HepG2 (cell line): Measurements from ENCODE around the gene SETD7. TPM values are rescaled to one million over a fixed set of nuclear protein-coding genes. Genes with fewer than 3 reads are reported as not detected.

Experiments used
- ATAC-seq: fragments of 200-7000 bp; cut with Tn5 transposase; 3 replicates; pipeline ENCODE4 v1.9.1; 2020; ENCODE audit warnings: mild to moderate bottlenecking, moderate library complexity
- BruUV-seq: library from RNA; stranded (reverse); fragments of 400-500 nt; replicated peaks from 2 replicates; lab custom pipeline; 2021; lab: Mats Ljungman, UMichigan
- CTCF ChIA-PET: fragments of 300-600 bp; formaldehyde crosslinking; extraction: SDS; loops from one replicate; lab custom pipeline; 2021; ENCODE audit warnings: low total read pairs, inconsistent platforms, low intra/inter-chr PET ratio; lab: Yijun Ruan, JAX
- POLR2A ChIA-PET: fragments of 350-600 bp; sonication (Branson Sonifier 250); formaldehyde crosslinking; loops from one replicate; lab custom pipeline; 2020; ENCODE audit warnings: antibody characterized with exemption, inconsistent platforms; lab: Yijun Ruan, JAX
- DNase-seq: peaks from one replicate; pipeline ENCODE4 v3.0.0-alpha.2; 2015; ENCODE audit warnings: low spot score
- FAIRE-seq: peaks from 3 replicates; lab custom pipeline; 2011; peaks lifted over from hg19 to GRCh38; lab: Jason Lieb, UNC
- H2AFZ ChIP-seq: one replicate; pipeline ENCODE4 v1.6.1; 2011; ENCODE audit warnings: low read length, inconsistent platforms
- H3K27ac ChIP-seq: fragments of 300-600 bp; 3 replicates; pipeline ENCODE4 v1.8.0; 2011; ENCODE audit warnings: mixed run types, mild to moderate bottlenecking, mixed read lengths, low read length, inconsistent platforms; ENCODE audit not compliant: insufficient read depth; ENCODE audit errors: extremely low read length
- H3K27me3 ChIP-seq, 2 experiments: fragments of 200-600 bp in 1 of 2; 2 replicates in 1 of 2; 3 replicates in 1 of 2; pipeline versions ENCODE4 v1.6.0 to v1.8.0; 2011; ENCODE audit warnings: low read length in 2 of 2, mild to moderate bottlenecking in 2 of 2, moderate library complexity in 2 of 2, inconsistent platforms in 1 of 2; ENCODE audit not compliant: insufficient read depth in 2 of 2, control insufficient read depth in 1 of 2
- H3K36me3 ChIP-seq, 2 experiments: fragments of 200-600 bp in 1 of 2; replicated peaks in 1 of 2; 2 replicates in 1 of 2; 3 replicates in 1 of 2; pipeline versions ENCODE4 v1.5.1 to v1.8.0; 2011; ENCODE audit warnings: low read length in 2 of 2, inconsistent platforms in 1 of 2; ENCODE audit not compliant: insufficient read depth in 2 of 2, control insufficient read depth in 1 of 2
- H3K4me1 ChIP-seq: 2 replicates; pipeline ENCODE4 v1.5.1; 2012; ENCODE audit warnings: low read length, inconsistent platforms; ENCODE audit not compliant: insufficient read depth
- H3K4me2 ChIP-seq: 2 replicates; pipeline ENCODE4 v1.6.0; 2011; ENCODE audit warnings: low read depth, low read length, inconsistent platforms
- H3K4me3 ChIP-seq, 3 experiments: fragments of 200-600 bp in 1 of 3; sonication (generic), shearing (Covaris generic) in 1 of 3; replicated peaks in 1 of 3; 2 replicates each; pipeline ENCODE4 v1.5.1; 2011 to 2016; ENCODE audit warnings: low read length in 3 of 3, inconsistent platforms in 2 of 3, low read depth in 2 of 3, mild to moderate bottlenecking in 2 of 3, control low read depth in 1 of 3, mixed read lengths in 1 of 3; ENCODE audit not compliant: insufficient read depth in 1 of 3
- H3K79me2 ChIP-seq: one replicate; pipeline ENCODE4 v1.6.1; 2011; ENCODE audit warnings: low read length, inconsistent platforms; ENCODE audit not compliant: insufficient read depth
- H3K9ac ChIP-seq: 2 replicates; pipeline ENCODE4 v1.6.0; 2011; ENCODE audit warnings: mild to moderate bottlenecking, low read depth, low read length, inconsistent platforms; ENCODE audit not compliant: insufficient read depth
- H3K9me3 ChIP-seq: 2 replicates; pipeline ENCODE4 v1.5.1; 2012; ENCODE audit warnings: mild to moderate bottlenecking, low read length
- H4K20me1 ChIP-seq: 2 replicates; pipeline ENCODE4 v1.6.0; 2011; ENCODE audit warnings: inconsistent platforms, mild to moderate bottlenecking, low read length, moderate library complexity; ENCODE audit not compliant: insufficient read depth
- AKNA ChIP-seq: sonication (generic); formaldehyde crosslinking; IDR thresholded peaks from 2 replicates; pipeline ENCODE4 v1.4.0; 2020; ENCODE audit warnings: missing genetic modification reagents, borderline replicate concordance
- CC2D1A ChIP-seq: sonication (generic); formaldehyde crosslinking; IDR thresholded peaks from 2 replicates; pipeline ENCODE4 v1.8.1; 2023; ENCODE audit warnings: mild to moderate bottlenecking, missing genetic modification reagents
- EHMT2 ChIP-seq: fragments of 200-600 bp; sonication (generic); IDR thresholded peaks from 2 replicates; pipeline ENCODE4 v1.7.0; 2017; ENCODE audit warnings: antibody characterized with exemption, low read depth, low read length, borderline replicate concordance
- KMT2A ChIP-seq: sonication (generic); formaldehyde crosslinking; IDR thresholded peaks from 2 replicates; pipeline ENCODE4 v1.4.0; 2020; ENCODE audit warnings: missing genetic modification reagents
- MIER2 ChIP-seq: IDR thresholded peaks from 2 replicates; pipeline ENCODE4 v1.6.1; 2016; ENCODE audit warnings: missing biosample characterization, missing genetic modification reagents
- SALL1 ChIP-seq: sonication (generic); formaldehyde crosslinking; IDR thresholded peaks from 2 replicates; pipeline ENCODE4 v1.8.0; 2022; ENCODE audit warnings: mild to moderate bottlenecking, missing genetic modification reagents
- SMC3 ChIP-seq: IDR thresholded peaks from 2 replicates; pipeline ENCODE4 v1.6.1; 2011; ENCODE audit warnings: low read length, improper control_type of control experiment
- UBTF ChIP-seq: sonication (generic); formaldehyde crosslinking; IDR thresholded peaks from 2 replicates; pipeline ENCODE4 v1.4.0; 2020; ENCODE audit warnings: mild to moderate bottlenecking, missing genetic modification reagents
- ZBTB7B ChIP-seq: sonication (generic); formaldehyde crosslinking; IDR thresholded peaks from 2 replicates; pipeline ENCODE4 v1.4.0; 2020; ENCODE audit warnings: missing genetic modification reagents
- ZNF280B ChIP-seq: sonication (generic); formaldehyde crosslinking; IDR thresholded peaks from 2 replicates; pipeline ENCODE4 v1.5.0; 2020; ENCODE audit warnings: missing genetic modification reagents, mild to moderate bottlenecking, borderline replicate concordance
- ZNF280D ChIP-seq: sonication (generic); formaldehyde crosslinking; IDR thresholded peaks from 2 replicates; pipeline ENCODE4 v1.5.1; 2020; ENCODE audit warnings: mild to moderate bottlenecking, missing genetic modification reagents
- ZNF431 ChIP-seq: sonication (generic); formaldehyde crosslinking; IDR thresholded peaks from 2 replicates; pipeline ENCODE4 v1.9.0; 2022; ENCODE audit warnings: missing genetic modification reagents, low read depth, mild to moderate bottlenecking, borderline replicate concordance
- WGBS: methylation state at CpG from one replicate; pipeline ENCODE4 v1.1.6; 2017; ENCODE audit warnings: low lambda C conversion rate; 5-methylcytosine and 5-hydroxymethylcytosine counted together
- in situ Hi-C: cut with HindIII; loops from 2 replicates; pipeline ENCODE4 v1.10.0; 2017; ENCODE audit warnings: low pct_unique_long_range_greater_than_20kb; ENCODE audit not compliant: extremely low pct_ligation_motif_present
- intact Hi-C: fragments of 100-400 bp; cut with micrococcal nuclease; formaldehyde crosslinking; loops from one replicate; pipeline ENCODE4 v1.10.0; 2022; ENCODE audit not compliant: unreplicated experiment
- polyA plus RNA-seq, 8 experiments: library from polyadenylated mRNA; depleted of rRNA in 3 of 8; stranded (reverse) in 7 of 8; unstranded in 1 of 8; fragments of >200 nt; fragmentation: Illumina TruSeq in 4 of 8; extraction: Trizol in 4 of 8; gene quantifications; 2 replicates each; pipeline versions ENCODE4 v1.2.1 to v1.2.3, GENCODE V29; 2011 to 2016; ENCODE audit warnings: low read depth in 4 of 8, missing spikeins in 1 of 8, mixed read lengths in 1 of 8; ENCODE audit not compliant: insufficient read depth in 1 of 8
- total RNA-seq, 5 experiments: library from RNA; depleted of rRNA; stranded (reverse); fragments of >200 nt; fragmentation: Illumina TruSeq; extraction: Trizol; gene quantifications; 2 replicates each; pipeline ENCODE4 v1.2.3, GENCODE V29; 2016; ENCODE audit warnings: low read depth in 1 of 5

Gene SETD7
- total and polyA plus RNA-seq, 2 of the 13 experiments (the other 11 are each of a cell fraction or from before 2014, with no cell fraction given) = 0.08 to 0.22 TPM

- ChIA-PET POLR2A (no interaction called here), CTCF (no interaction called here)
- no peak overlapping the region for H3K27ac ChIP-seq
- ATAC-seq (no peak), DNase-seq (no peak), FAIRE-seq (no peak)
- H2AFZ ChIP-seq = no peak overlapping the region
- no TSS peak for BruUV-seq
- in situ Hi-C loops = no loop called here
- no peak overlapping the region for H3K9ac ChIP-seq
- H3K9me3 ChIP-seq = no peaks in the 10 kb centered on the region
- TF ChIP-seq ZNF280B (CRISPR knock-in tag) (no peak), MIER2 (CRISPR knock-in tag) (no peak), EHMT2 (no peak), ZNF280D (CRISPR knock-in tag) (no peak), SALL1 (CRISPR knock-in tag) (no peak), KMT2A (CRISPR knock-in tag) (no peak), ZNF431 (CRISPR knock-in tag) (no peak), UBTF (CRISPR knock-in tag) (no peak), SMC3 (no peak), CC2D1A (CRISPR knock-in tag) (no peak), AKNA (CRISPR knock-in tag) (no peak), ZBTB7B (no peak)
- H3K4me3 ChIP-seq = no peak overlapping the region
- 31% methylated on average over 4 of the region's 4 CpGs for WGBS
- no peaks in the 10 kb centered on the region for H3K36me3 ChIP-seq
- H3K79me2 ChIP-seq = no peaks in the 10 kb centered on the region
- peaks cover 3 to 11% of the 10 kb centered on the region in 2 experiments; a peak in 3 of 5 replicates for H3K27me3 ChIP-seq
- no peaks in the 10 kb centered on the region for H4K20me1 ChIP-seq
- intact Hi-C loops = no loop called here
- no peak overlapping the region for H3K4me2 ChIP-seq
- H3K4me1 ChIP-seq = 0 out of 2 replicates have a peak, but pooled peaks cover 7% of the 10 kb centered on the region
Observed at GRCh38 chr4:139596684-139597279, 40.8 kb upstream of the SETD7 start.
